A549 (cell line): ENCODE measurements around the gene CRISPLD2. TPM values are rescaled to one million over a fixed set of nuclear protein-coding genes. Genes with fewer than 3 reads are reported as not detected.

Experiments
- ATAC-seq, 2 experiments: fragments of 200-7000 bp in 1 of 2; fragments of >200 bp in 1 of 2; cut with Nextera tagmentation in 1 of 2; cut with Tn5 transposase in 1 of 2; 3 replicates each; pipeline versions ENCODE4 v1.8.0 to v1.9.1; 2018 to 2020; ENCODE audit warnings: mild to moderate bottlenecking in 1 of 2, moderate library complexity in 1 of 2
- CTCF ChIA-PET: fragments of 300-600 bp; sonication (Branson Sonifier 250); formaldehyde crosslinking; extraction: SDS; loops from one replicate; lab custom pipeline; 2021; ENCODE audit warnings: antibody characterized with exemption, inconsistent platforms; lab: Yijun Ruan, JAX
- POLR2A ChIA-PET: fragments of 350-600 bp; formaldehyde crosslinking; extraction: SDS; loops from one replicate; lab custom pipeline; 2021; ENCODE audit warnings: antibody characterized with exemption, inconsistent platforms; lab: Yijun Ruan, JAX
- DNase-seq, 2 experiments: peaks; one replicate each; pipeline versions ENCODE4 v3.0.0 to v3.0.0-alpha.2; 2011 to 2016; ENCODE audit warnings: low read depth in 1 of 2, low spot score in 1 of 2
- FAIRE-seq: peaks from 2 replicates; lab custom pipeline; 2011; peaks lifted over from hg19 to GRCh38; lab: Jason Lieb, UNC
- H3K27ac ChIP-seq, 2 experiments: fragments of >200 bp; sonication (Bioruptor Twin); formaldehyde crosslinking; 3 replicates each; pipeline ENCODE4 v1.5.1; 2016 to 2017
- H3K4me1 ChIP-seq: fragments of >200 bp; sonication (Bioruptor Twin); formaldehyde crosslinking; 3 replicates; pipeline ENCODE4 v1.6.1; 2016
- H3K4me2 ChIP-seq: fragments of >200 bp; sonication (Bioruptor Twin); formaldehyde crosslinking; 3 replicates; pipeline ENCODE4 v1.6.1; 2016
- H3K4me3 ChIP-seq: fragments of >200 bp; sonication (Bioruptor Twin); formaldehyde crosslinking; 3 replicates; pipeline ENCODE4 v1.5.1; 2016
- H3K9me3 ChIP-seq: fragments of >200 bp; sonication (Bioruptor Twin); formaldehyde crosslinking; 3 replicates; pipeline ENCODE4 v1.6.1; 2016
- CHD4 ChIP-seq: fragments of 200-600 bp; sonication (generic); IDR thresholded peaks from 2 replicates; pipeline ENCODE4 v1.6.1; 2016; ENCODE audit warnings: antibody characterized with exemption, mild to moderate bottlenecking, borderline replicate concordance
- EHMT2 ChIP-seq: fragments of 200-600 bp; sonication (generic); IDR thresholded peaks from 2 replicates; pipeline ENCODE4 v1.6.1; 2016; ENCODE audit warnings: antibody characterized with exemption, low read depth, mild to moderate bottlenecking, moderate library complexity
- FOSB ChIP-seq: fragments of 250-450 bp; sonication (Bioruptor Pico); IDR thresholded peaks from 2 replicates; pipeline ENCODE4 v1.5.0; 2020; ENCODE audit warnings: mild to moderate bottlenecking, moderate library complexity
- FOXS1 ChIP-seq: fragments of 250-450 bp; sonication (Bioruptor Pico); IDR thresholded peaks from 2 replicates; pipeline ENCODE4 v1.5.0; 2020; ENCODE audit warnings: mild to moderate bottlenecking, moderate library complexity
- HOXA7 ChIP-seq: fragments of 250-450 bp; sonication (Bioruptor Pico); IDR thresholded peaks from 2 replicates; pipeline ENCODE4 v1.5.0; 2020; ENCODE audit warnings: mild to moderate bottlenecking, moderate library complexity
- HOXB5 ChIP-seq: fragments of 250-450 bp; sonication (Bioruptor Pico); IDR thresholded peaks from 2 replicates; pipeline ENCODE4 v1.5.0; 2020; ENCODE audit warnings: mild to moderate bottlenecking, moderate library complexity
- JUN ChIP-seq, 2 experiments: fragments of >200 bp; sonication (Bioruptor Twin); formaldehyde crosslinking; IDR thresholded peaks; 2 replicates in 1 of 2; 3 replicates in 1 of 2; pipeline ENCODE4 v1.6.1; 2016 to 2017
- KDM1A ChIP-seq: fragments of 200-600 bp; sonication (generic); IDR thresholded peaks from 2 replicates; pipeline ENCODE4 v1.6.1; 2016; ENCODE audit warnings: low read depth, mild to moderate bottlenecking
- MYC ChIP-seq: IDR thresholded peaks from 2 replicates; pipeline ENCODE4 v1.6.1; 2012; ENCODE audit warnings: mild to moderate bottlenecking, inconsistent platforms, low read length, improper control_type of control experiment, borderline replicate concordance
- NFE2L2 ChIP-seq: fragments of 150-350 bp; conservative IDR thresholded peaks from 2 replicates; pipeline ENCODE4 v1.6.1; 2014; ENCODE audit warnings: low read length
- NPAS2 ChIP-seq: fragments of 250-450 bp; sonication (Bioruptor Pico); IDR thresholded peaks from 2 replicates; pipeline ENCODE4 v1.8.0; 2022; ENCODE audit warnings: mild to moderate bottlenecking, moderate library complexity, borderline replicate concordance
- PHF8 ChIP-seq: fragments of 200-600 bp; sonication (generic); IDR thresholded peaks from 2 replicates; pipeline ENCODE4 v1.6.1; 2016; ENCODE audit warnings: low read depth, mild to moderate bottlenecking, antibody characterized with exemption, moderate library complexity, borderline replicate concordance
- RAD21 ChIP-seq, 2 experiments: fragments of >200 bp in 1 of 2; sonication (Bioruptor Twin) in 1 of 2; formaldehyde crosslinking in 1 of 2; IDR thresholded peaks in 1 of 2; conservative IDR thresholded peaks in 1 of 2; 2 replicates in 1 of 2; 3 replicates in 1 of 2; pipeline ENCODE4 v1.6.1; 2012 to 2018; ENCODE audit warnings: inconsistent platforms in 1 of 2
- TP53 ChIP-seq: fragments of 250-450 bp; sonication (Bioruptor Pico); IDR thresholded peaks from 2 replicates; pipeline ENCODE4 v1.5.0; 2021; ENCODE audit warnings: mild to moderate bottlenecking, moderate library complexity
- ZFP36 ChIP-seq: fragments of 450-650 bp; IDR thresholded peaks from 2 replicates; pipeline ENCODE4 v1.6.1; 2014; ENCODE audit warnings: borderline replicate concordance; ENCODE audit not compliant: partially characterized antibody
- ZSCAN20 ChIP-seq: fragments of 250-450 bp; sonication (Bioruptor Pico); IDR thresholded peaks from 2 replicates; pipeline ENCODE4 v1.8.0; 2022; ENCODE audit warnings: mild to moderate bottlenecking, moderate library complexity
- WGBS: methylation state at CpG from one replicate; pipeline ENCODE4 v1.1.6; 2017; ENCODE audit errors: missing lambda C conversion rate; 5-methylcytosine and 5-hydroxymethylcytosine counted together
- polyA plus RNA-seq, 4 experiments: library from polyadenylated mRNA; depleted of rRNA in 3 of 4; stranded (reverse); fragments of >200 nt; fragmentation: RNase III in 1 of 4; extraction: RNeasy Plus Mini Kit Qiagen cat#74134 plus additional on column Dnase treatment in 1 of 4; gene quantifications; 2 replicates in 3 of 4; 3 replicates in 1 of 4; pipeline ENCODE4 v1.2.3, GENCODE V29; 2011 to 2017
- TF ChIP-seq, protein P1 (sequence below): fragments of 200-600 bp; sonication (generic); IDR thresholded peaks from 2 replicates; pipeline ENCODE4 v1.6.1; 2016; ENCODE audit warnings: antibody characterized with exemption, mild to moderate bottlenecking, moderate library complexity
- TF ChIP-seq, protein P2 (sequence below): fragments of >200 bp; sonication (Bioruptor Twin); formaldehyde crosslinking; IDR thresholded peaks from 2 replicates; pipeline ENCODE4 v1.6.1; 2016
- TF ChIP-seq, protein P3 (sequence below): IDR thresholded peaks from 2 replicates; pipeline ENCODE4 v1.6.1; 2012; ENCODE audit warnings: low read depth, borderline replicate concordance
- TF ChIP-seq, protein P4 (sequence below): fragments of >200 bp; sonication (Bioruptor Twin); formaldehyde crosslinking; IDR thresholded peaks from 3 replicates; pipeline ENCODE4 v1.5.1; 2016

CRISPLD2 gene
- polyA plus RNA-seq, 2 of the 4 experiments (the other 2 are of a cell fraction) = 0.85 to 1.6 TPM

DNA sequence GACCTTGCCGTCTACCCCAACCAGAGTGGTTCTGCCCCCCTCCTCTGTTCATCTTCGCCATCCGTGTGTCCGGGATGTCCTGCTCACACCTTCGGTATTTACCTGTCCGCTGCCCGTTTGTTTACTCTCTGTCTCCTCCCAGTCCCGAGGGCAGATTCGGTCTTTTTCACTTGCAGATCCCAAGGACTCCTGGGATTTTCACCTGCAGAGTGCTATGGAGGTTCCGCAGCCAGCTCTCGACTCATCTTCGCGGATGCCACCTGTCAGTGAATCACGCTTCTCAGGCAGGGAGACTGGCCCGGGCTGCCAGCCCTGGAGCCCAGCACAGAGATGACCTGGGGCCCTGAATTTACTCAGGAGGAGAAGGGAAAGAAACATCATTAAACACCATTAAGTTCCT, 8.1 kb downstream of the CRISPLD2 start (continued):
- TF ChIP-seq, protein P1, sequence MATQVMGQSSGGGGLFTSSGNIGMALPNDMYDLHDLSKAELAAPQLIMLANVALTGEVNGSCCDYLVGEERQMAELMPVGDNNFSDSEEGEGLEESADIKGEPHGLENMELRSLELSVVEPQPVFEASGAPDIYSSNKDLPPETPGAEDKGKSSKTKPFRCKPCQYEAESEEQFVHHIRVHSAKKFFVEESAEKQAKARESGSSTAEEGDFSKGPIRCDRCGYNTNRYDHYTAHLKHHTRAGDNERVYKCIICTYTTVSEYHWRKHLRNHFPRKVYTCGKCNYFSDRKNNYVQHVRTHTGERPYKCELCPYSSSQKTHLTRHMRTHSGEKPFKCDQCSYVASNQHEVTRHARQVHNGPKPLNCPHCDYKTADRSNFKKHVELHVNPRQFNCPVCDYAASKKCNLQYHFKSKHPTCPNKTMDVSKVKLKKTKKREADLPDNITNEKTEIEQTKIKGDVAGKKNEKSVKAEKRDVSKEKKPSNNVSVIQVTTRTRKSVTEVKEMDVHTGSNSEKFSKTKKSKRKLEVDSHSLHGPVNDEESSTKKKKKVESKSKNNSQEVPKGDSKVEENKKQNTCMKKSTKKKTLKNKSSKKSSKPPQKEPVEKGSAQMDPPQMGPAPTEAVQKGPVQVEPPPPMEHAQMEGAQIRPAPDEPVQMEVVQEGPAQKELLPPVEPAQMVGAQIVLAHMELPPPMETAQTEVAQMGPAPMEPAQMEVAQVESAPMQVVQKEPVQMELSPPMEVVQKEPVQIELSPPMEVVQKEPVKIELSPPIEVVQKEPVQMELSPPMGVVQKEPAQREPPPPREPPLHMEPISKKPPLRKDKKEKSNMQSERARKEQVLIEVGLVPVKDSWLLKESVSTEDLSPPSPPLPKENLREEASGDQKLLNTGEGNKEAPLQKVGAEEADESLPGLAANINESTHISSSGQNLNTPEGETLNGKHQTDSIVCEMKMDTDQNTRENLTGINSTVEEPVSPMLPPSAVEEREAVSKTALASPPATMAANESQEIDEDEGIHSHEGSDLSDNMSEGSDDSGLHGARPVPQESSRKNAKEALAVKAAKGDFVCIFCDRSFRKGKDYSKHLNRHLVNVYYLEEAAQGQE = no peak
- TF ChIP-seq JUN (IDR thresholded peaks at IDR 0.05) (no peak), MYC (no peak), RAD21 (conservative IDR thresholded peaks at IDR 0.05 in 1 of 2, IDR thresholded peaks at IDR 0.05 in 1 of 2) (no peak)
- TF ChIP-seq, protein P2, sequence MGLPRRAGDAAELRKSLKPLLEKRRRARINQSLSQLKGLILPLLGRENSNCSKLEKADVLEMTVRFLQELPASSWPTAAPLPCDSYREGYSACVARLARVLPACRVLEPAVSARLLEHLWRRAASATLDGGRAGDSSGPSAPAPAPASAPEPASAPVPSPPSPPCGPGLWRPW = no peak

DNA sequence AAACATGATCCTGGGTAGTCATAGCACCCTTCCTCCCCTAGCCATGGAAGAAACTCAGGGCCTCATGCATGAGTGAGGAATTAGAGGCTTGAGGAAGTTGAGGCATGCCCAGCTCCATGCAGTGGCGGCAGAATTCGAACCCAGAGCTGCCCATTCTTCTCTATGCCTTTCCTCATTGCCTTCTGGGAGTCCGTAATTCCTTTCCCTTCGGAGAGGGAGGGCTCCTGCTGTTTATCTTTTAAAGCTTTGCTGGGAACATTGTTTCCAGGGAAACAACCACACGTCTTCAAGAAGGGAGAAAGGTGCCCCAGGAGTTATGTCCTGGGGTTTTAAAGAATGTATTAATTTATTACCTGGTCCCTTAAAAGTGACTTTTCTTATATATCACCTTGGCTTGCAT, 8.5 kb downstream of the CRISPLD2 start:
- 82% methylated on average over 5 of the region's 5 CpGs for WGBS
- no peak for DNase-seq
- Histone ChIP-seq H3K4me3 (no peak overlapping the region), H3K4me2 (no peak overlapping the region), H3K27ac (no peak overlapping the region), H3K9me3 (no peaks in the 10 kb centered on the region), H3K4me1 (no peaks in the 10 kb centered on the region)
- no peak for FAIRE-seq
- CTCF ChIA-PET = interaction anchor here (0.5 to 2.3 kb wide), 2 partner anchors 73 to 142 kb away, joined by 3 to 6 read pairs; no protein-coding TSS in a partner anchor
- no peak for ATAC-seq
- no peak for TF ChIP-seq TP53 (CRISPR knock-in tag)
- no peak for TF ChIP-seq HOXB5
- TF ChIP-seq FOXS1 = no peak
- TF ChIP-seq, protein P3, sequence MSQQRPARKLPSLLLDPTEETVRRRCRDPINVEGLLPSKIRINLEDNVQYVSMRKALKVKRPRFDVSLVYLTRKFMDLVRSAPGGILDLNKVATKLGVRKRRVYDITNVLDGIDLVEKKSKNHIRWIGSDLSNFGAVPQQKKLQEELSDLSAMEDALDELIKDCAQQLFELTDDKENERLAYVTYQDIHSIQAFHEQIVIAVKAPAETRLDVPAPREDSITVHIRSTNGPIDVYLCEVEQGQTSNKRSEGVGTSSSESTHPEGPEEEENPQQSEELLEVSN = no peak
- no peak for TF ChIP-seq CHD4
- TF ChIP-seq, protein P4, sequence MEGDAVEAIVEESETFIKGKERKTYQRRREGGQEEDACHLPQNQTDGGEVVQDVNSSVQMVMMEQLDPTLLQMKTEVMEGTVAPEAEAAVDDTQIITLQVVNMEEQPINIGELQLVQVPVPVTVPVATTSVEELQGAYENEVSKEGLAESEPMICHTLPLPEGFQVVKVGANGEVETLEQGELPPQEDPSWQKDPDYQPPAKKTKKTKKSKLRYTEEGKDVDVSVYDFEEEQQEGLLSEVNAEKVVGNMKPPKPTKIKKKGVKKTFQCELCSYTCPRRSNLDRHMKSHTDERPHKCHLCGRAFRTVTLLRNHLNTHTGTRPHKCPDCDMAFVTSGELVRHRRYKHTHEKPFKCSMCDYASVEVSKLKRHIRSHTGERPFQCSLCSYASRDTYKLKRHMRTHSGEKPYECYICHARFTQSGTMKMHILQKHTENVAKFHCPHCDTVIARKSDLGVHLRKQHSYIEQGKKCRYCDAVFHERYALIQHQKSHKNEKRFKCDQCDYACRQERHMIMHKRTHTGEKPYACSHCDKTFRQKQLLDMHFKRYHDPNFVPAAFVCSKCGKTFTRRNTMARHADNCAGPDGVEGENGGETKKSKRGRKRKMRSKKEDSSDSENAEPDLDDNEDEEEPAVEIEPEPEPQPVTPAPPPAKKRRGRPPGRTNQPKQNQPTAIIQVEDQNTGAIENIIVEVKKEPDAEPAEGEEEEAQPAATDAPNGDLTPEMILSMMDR = no peak
- TF ChIP-seq, protein P2 = no peak
- no peak for TF ChIP-seq ZSCAN20 (CRISPR knock-in tag)
- no peak for TF ChIP-seq HOXA7 (CRISPR knock-in tag)
- no peak for TF ChIP-seq PHF8
- no peak for TF ChIP-seq NFE2L2
- TF ChIP-seq FOSB = no peak
- no peak for TF ChIP-seq NPAS2 (CRISPR knock-in tag)
- TF ChIP-seq KDM1A = no peak
- no peak for TF ChIP-seq EHMT2
- TF ChIP-seq ZFP36 = no peak
- POLR2A ChIA-PET = interaction anchor here (0.6 to 1.5 kb wide), 2 partner anchors 9 kb away, joined by 3 to 8 read pairs; partner anchors contain the start of gene CRISPLD2
